ENCODE measurements around the gene SPDYE4. TPM values are rescaled to one million over a fixed set of nuclear protein-coding genes. Genes with fewer than 3 reads are reported as not detected.

SPDYE4 gene
- total RNA-seq, 2 experiments from 2014 or later: not detected

DNA sequence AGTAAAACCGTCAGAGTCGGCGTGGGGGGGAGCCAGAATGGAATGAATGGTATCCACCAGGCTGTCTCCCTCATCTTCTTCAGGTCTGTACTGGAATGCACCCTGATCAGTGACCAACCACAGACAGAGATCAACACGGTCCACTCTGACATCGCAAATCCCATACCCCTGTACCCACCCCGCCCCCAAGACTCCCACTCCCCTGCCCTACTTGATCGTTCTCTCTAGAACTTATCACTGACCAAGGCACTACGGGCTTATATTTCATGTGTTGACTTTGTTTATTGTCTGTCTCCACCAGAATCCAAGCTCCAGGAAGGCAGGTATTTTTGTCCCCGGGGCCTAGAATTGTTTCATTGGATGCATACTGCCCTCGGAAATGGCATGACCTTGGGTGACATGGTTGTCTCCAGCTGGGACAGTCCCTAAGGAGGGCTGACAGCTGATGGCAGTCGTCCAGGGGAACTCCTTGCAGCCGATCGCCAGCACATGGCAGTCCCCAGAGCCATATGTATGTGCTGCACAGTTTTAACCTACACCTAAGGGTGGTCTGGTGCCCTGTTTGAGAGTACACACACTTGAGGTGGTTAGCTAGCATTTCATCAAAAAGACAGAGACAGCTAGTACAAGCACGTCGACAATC lies 41.3 kb upstream of the SPDYE4 start:
- no peak overlapping the region for H3K4me3 Mint-ChIP-seq
- H3K36me3 Mint-ChIP-seq (ENCODE audit: low read depth): no peaks in the 10 kb centered on the region
- H3K9me3 ChIP-seq (ENCODE audit: control insufficient read depth in 1 of 2, insufficient read depth in 1 of 2, low read length in 2 of 2): no peaks in the 10 kb centered on the region
- no peaks in the 10 kb centered on the region for H3K27me3 ChIP-seq (ENCODE audit: control insufficient read depth in 1 of 2, insufficient read depth in 2 of 2, low read length in 2 of 2)
- H3K4me1 Mint-ChIP-seq (ENCODE audit: low read depth): no peaks in the 10 kb centered on the region
- TF ChIP-seq, protein P1, sequence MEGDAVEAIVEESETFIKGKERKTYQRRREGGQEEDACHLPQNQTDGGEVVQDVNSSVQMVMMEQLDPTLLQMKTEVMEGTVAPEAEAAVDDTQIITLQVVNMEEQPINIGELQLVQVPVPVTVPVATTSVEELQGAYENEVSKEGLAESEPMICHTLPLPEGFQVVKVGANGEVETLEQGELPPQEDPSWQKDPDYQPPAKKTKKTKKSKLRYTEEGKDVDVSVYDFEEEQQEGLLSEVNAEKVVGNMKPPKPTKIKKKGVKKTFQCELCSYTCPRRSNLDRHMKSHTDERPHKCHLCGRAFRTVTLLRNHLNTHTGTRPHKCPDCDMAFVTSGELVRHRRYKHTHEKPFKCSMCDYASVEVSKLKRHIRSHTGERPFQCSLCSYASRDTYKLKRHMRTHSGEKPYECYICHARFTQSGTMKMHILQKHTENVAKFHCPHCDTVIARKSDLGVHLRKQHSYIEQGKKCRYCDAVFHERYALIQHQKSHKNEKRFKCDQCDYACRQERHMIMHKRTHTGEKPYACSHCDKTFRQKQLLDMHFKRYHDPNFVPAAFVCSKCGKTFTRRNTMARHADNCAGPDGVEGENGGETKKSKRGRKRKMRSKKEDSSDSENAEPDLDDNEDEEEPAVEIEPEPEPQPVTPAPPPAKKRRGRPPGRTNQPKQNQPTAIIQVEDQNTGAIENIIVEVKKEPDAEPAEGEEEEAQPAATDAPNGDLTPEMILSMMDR (IDR thresholded peaks at IDR 0.05): no peak
- intact Hi-C loops (cut with DNase I, micrococcal nuclease): no loop called here
- no peaks in the 10 kb centered on the region for H3K4me1 ChIP-seq (ENCODE audit: insufficient read depth, low read length)
- DNase-seq (no peak), ATAC-seq (ENCODE audit: poor library complexity) (no peak)
- no peaks in the 10 kb centered on the region for H3K9me3 Mint-ChIP-seq
- CTCF ChIA-PET: no interaction called here
- no peak overlapping the region for H3K4me3 ChIP-seq (ENCODE audit: low read length)
- H3K36me3 ChIP-seq (ENCODE audit: insufficient read depth, low read length): no peaks in the 10 kb centered on the region
- POLR2A ChIA-PET: no interaction called here
- H3K27me3 Mint-ChIP-seq: peaks cover 5% of the 10 kb centered on the region
- H3K27ac ChIP-seq (ENCODE audit: low read depth in 1 of 2, low read length in 2 of 2): no peak overlapping the region
- no peak overlapping the region for H3K27ac Mint-ChIP-seq

GRCh38 chr17:8798846-8799569 lies 40.7 kb upstream of the SPDYE4 start, which contains the start of gene MFSD6L:
MFSD6L (minus strand) TSS chr17:8799365; CDS start chr17:8799120, 245 bp downstream.
- Mint-ChIP-seq H3K9me3 (no peaks in the 10 kb centered on the region), H3K36me3 (ENCODE audit: low read depth) (no peaks in the 10 kb centered on the region), H3K4me1 (ENCODE audit: low read depth) (no peaks in the 10 kb centered on the region), H3K27me3 (peaks cover 5% of the 10 kb centered on the region), H3K4me3 (no peak within 1 kb of the TSS), H3K27ac (no peak within 1 kb of the TSS)
- POLR2A ChIA-PET: no interaction called here
- ATAC-seq (ENCODE audit: poor library complexity) (no peak), DNase-seq (peak in 2 of 14 experiments; percentile 8 to 17)
- intact Hi-C loops (cut with DNase I, micrococcal nuclease): no loop called here
- CTCF ChIA-PET: no interaction called here
- H3K36me3 ChIP-seq (ENCODE audit: insufficient read depth, low read length): no peaks in the 10 kb centered on the region
- TF ChIP-seq, protein P1 (IDR thresholded peaks at IDR 0.05): no peak
- no peaks in the 10 kb centered on the region for H3K27me3 ChIP-seq (ENCODE audit: control insufficient read depth in 1 of 2, insufficient read depth in 2 of 2, low read length in 2 of 2)
- no peaks in the 10 kb centered on the region for H3K9me3 ChIP-seq (ENCODE audit: control insufficient read depth in 1 of 2, insufficient read depth in 1 of 2, low read length in 2 of 2)
- H3K27ac ChIP-seq (ENCODE audit: low read depth in 1 of 2, low read length in 2 of 2): no peak within 1 kb of the TSS
- H3K4me1 ChIP-seq (ENCODE audit: insufficient read depth, low read length): no peaks in the 10 kb centered on the region
- no peak within 1 kb of the TSS for H3K4me3 ChIP-seq (ENCODE audit: low read length)

- H3K4me1 ChIP-seq (ENCODE audit: insufficient read depth, low read length): no peaks in the 10 kb centered on the region
- TF ChIP-seq, protein P1 (IDR thresholded peaks at IDR 0.05): no peak
- Mint-ChIP-seq H3K9me3 (no peaks in the 10 kb centered on the region), H3K36me3 (ENCODE audit: low read depth) (no peaks in the 10 kb centered on the region), H3K27me3 (peaks cover 5% of the 10 kb centered on the region), H3K4me1 (ENCODE audit: low read depth) (no peaks in the 10 kb centered on the region), H3K27ac (no peak overlapping the region), H3K4me3 (no peak overlapping the region)
- H3K27ac ChIP-seq (ENCODE audit: low read depth in 1 of 2, low read length in 2 of 2): no peak overlapping the region
- CTCF ChIA-PET: no interaction called here
- intact Hi-C loops (cut with DNase I, micrococcal nuclease): no loop called here
- no peaks in the 10 kb centered on the region for H3K9me3 ChIP-seq (ENCODE audit: control insufficient read depth in 1 of 2, insufficient read depth in 1 of 2, low read length in 2 of 2)
- ATAC-seq (ENCODE audit: poor library complexity) (no peak), DNase-seq (no peak)
- no peak overlapping the region for H3K4me3 ChIP-seq (ENCODE audit: low read length)
- POLR2A ChIA-PET: no interaction called here
- H3K36me3 ChIP-seq (ENCODE audit: insufficient read depth, low read length): no peaks in the 10 kb centered on the region
- no peaks in the 10 kb centered on the region for H3K27me3 ChIP-seq (ENCODE audit: control insufficient read depth in 1 of 2, insufficient read depth in 2 of 2, low read length in 2 of 2)
Measured at GRCh38 chr17:8798176-8798845, 40.0 kb upstream of the SPDYE4 start.
